ENCODE results near the gene KCTD5. TPM values are rescaled to one million over a fixed set of nuclear protein-coding genes. Genes with fewer than 3 reads are reported as not detected.
A peak's percentile ranks its signal among the peaks of the same experiment; 100 is the strongest.

KCTD5 gene
- total and polyA plus RNA-seq, 9 of the 15 experiments (the other 6 are each of a cell fraction or from before 2014, with no cell fraction given) = 0.73 to 58.3 (median 32.3) TPM

- TF ChIP-seq REST (IDR thresholded peaks at IDR 0.05; ENCODE audit: borderline replicate concordance) (peak; percentile 92), REST (CRISPR knock-in tag; IDR thresholded peaks at IDR 0.05; ENCODE audit: low read depth) (peak; percentile 71; the same call in 1 of the 2 replicates), CBX5 (IDR thresholded peaks at IDR 0.05; ENCODE audit: borderline replicate concordance, low read depth) (no peak), PHF21A (IDR thresholded peaks at IDR 0.05; ENCODE audit: borderline replicate concordance, low read depth) (peak; percentile 69; the same call in 1 of the 2 replicates), CUX1 (CRISPR knock-in tag; IDR thresholded peaks at IDR 0.05) (no peak), KAT8 (IDR thresholded peaks at IDR 0.05; ENCODE audit: low read depth) (no peak), BCL6 (CRISPR knock-in tag; IDR thresholded peaks at IDR 0.05) (no peak), AFF1 (IDR thresholded peaks at IDR 0.05; ENCODE audit: low read depth in 1 of 2, partially characterized antibody in 2 of 2) (peak in 1 of 2 experiments; percentile 60), MXI1 (IDR thresholded peaks at IDR 0.05; ENCODE audit: low read depth, low read length) (no peak)
These were observed 9.0 kb upstream of the KCTD5 start (continued) for GRCh38 chr16:2673066-2673999.
